OCI-LY7 (cell line): ENCODE data around the gene GOLGA6L7.

Experiments used
- CTCF ChIP-seq: fragments of 200-600 bp; sonication (generic); conservative IDR thresholded peaks from 2 replicates; pipeline ENCODE4 v1.5.1; 2014; ENCODE audit warnings: mild to moderate bottlenecking, antibody characterized with exemption, low read length, moderate library complexity, mixed read lengths
- EZH2phosphoT487 ChIP-seq: fragments of 200-600 bp; sonication (generic); IDR thresholded peaks from 2 replicates; pipeline ENCODE4 v1.6.1; 2018; ENCODE audit warnings: low read depth, borderline replicate concordance, mild to moderate bottlenecking, mixed run types, antibody characterized with exemption, low read length, moderate library complexity, mixed read lengths

DNA sequence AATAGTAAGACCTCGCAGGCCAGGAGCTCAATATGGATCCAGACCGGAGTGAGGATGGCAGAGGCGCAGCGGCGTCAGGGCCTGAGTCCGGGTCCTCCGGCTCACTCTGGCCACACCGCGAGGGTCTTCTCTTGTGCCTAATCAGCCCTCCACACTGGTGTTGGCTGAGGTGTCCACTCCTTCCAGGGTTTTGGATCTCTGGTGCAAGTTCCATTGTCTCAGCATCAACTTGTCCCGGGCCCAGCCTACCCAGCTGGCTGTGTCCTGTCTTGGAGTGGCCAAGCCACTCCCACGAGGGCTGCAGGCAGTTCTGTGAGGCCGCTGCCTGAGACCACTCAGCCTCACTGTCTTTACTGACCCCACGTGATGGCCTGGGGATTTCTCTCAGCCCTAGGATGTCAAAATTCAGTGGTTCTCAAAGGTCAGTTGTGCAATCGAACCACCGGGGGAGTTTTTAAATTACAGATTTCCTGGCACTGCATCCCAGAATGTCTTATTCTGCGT, 12.6 kb upstream of the GOLGA6L7 start:
- TF ChIP-seq CTCF (no peak), EZH2phosphoT487 (no peak)
